IPS-NIHi11 (cell line): ENCODE data around the gene DOCK3.
"Not testable (repeated sequence)": the region's sequence is repeated elsewhere in the genome, so short reads cannot be mapped to it uniquely, and the experiment has no call there.

ENCODE experiments used
- DNase-seq: peaks from one replicate; pipeline ENCODE4 v3.0.0; 2012; ENCODE audit warnings: mixed read lengths, low spot score

The DOCK3 gene

GRCh38 chr3:50885070-50885850, 210.5 kb downstream of the DOCK3 start:
- peak; percentile 62 for DNase-seq

- DNase-seq: peak; percentile 27
Observed at GRCh38 chr3:50890688-50891344, 216.1 kb downstream of the DOCK3 start.

- not testable (repeated sequence) for DNase-seq
Observed at GRCh38 chr3:50901097-50901496, 226.4 kb downstream of the DOCK3 start.

- DNase-seq: no peak
Observed at GRCh38 chr3:50912746-50913145, 238.0 kb downstream of the DOCK3 start.

- DNase-seq: no peak
Observed at GRCh38 chr3:50913260-50913659, 238.5 kb downstream of the DOCK3 start.

GRCh38 chr3:50922071-50922470, 247.3 kb downstream of the DOCK3 start:
- DNase-seq: not testable (repeated sequence)

- DNase-seq: no peak
Observed at GRCh38 chr3:50923955-50924354, 249.2 kb downstream of the DOCK3 start.

- DNase-seq: no peak
Observed at GRCh38 chr3:50924638-50925037, 249.9 kb downstream of the DOCK3 start.

GRCh38 chr3:50926868-50927267, 252.1 kb downstream of the DOCK3 start:
- no peak for DNase-seq

- DNase-seq: no peak
Observed at GRCh38 chr3:50930371-50931208, 255.9 kb downstream of the DOCK3 start.

GRCh38 chr3:50932918-50933317, 258.2 kb downstream of the DOCK3 start:
- DNase-seq: not testable (repeated sequence)

GRCh38 chr3:50936389-50936788, 261.7 kb downstream of the DOCK3 start:
- no peak for DNase-seq

- no peak for DNase-seq
Observed at GRCh38 chr3:50947419-50947818, 272.7 kb downstream of the DOCK3 start.

- DNase-seq: no peak
Observed at GRCh38 chr3:50950591-50950990, 275.9 kb downstream of the DOCK3 start.

GRCh38 chr3:50953825-50954414, 279.2 kb downstream of the DOCK3 start:
- DNase-seq: no peak

GRCh38 chr3:50961386-50961785, 286.7 kb downstream of the DOCK3 start:
- DNase-seq: no peak

GRCh38 chr3:50971487-50971924, 296.8 kb downstream of the DOCK3 start:
- peak; percentile 79 for DNase-seq

- DNase-seq: no peak
Observed at GRCh38 chr3:50972029-50972428, 297.3 kb downstream of the DOCK3 start.

GRCh38 chr3:50978586-50978985, 303.9 kb downstream of the DOCK3 start:
- not testable (repeated sequence) for DNase-seq

GRCh38 chr3:50978991-50979667, 304.4 kb downstream of the DOCK3 start:
- peak; percentile 45 for DNase-seq

- no peak for DNase-seq
Observed at GRCh38 chr3:50982540-50983325, 308.0 kb downstream of the DOCK3 start.
